ENCODE results near the gene PDZD11. TPM values are rescaled to one million over a fixed set of nuclear protein-coding genes. Genes with fewer than 3 reads are reported as not detected.

The PDZD11 gene
- total RNA-seq, 2 experiments from 2014 or later = 23.3 to 27.4 TPM

DNA sequence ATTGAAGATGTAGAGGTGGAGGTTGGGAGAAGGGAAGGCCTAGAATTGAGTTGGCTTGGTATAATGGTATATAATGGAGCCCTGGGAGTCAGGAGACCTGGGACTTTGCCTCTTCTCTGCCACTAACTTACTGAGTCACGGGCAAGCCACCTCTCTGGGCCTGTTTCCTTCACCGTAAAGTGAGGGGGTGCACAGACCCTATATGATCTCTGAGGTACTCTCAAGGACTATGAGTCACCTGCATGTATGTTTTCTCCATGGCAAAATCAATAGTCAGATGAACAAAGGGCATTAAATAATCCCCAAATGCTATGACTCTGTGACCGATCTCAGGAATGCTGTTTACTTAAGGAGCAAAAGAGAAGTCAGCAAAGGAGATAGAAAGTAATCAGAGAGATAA, 34.8 kb downstream of the PDZD11 start:
- Histone ChIP-seq H3K79me2 (ENCODE audit: insufficient read depth, low read depth, low read length) (no peaks in the 10 kb centered on the region), H3K4me3 (ENCODE audit: low read depth, low read length, poor library complexity, severe bottlenecking) (no peak overlapping the region), H3K27ac (ENCODE audit: low read depth, low read length, poor library complexity, severe bottlenecking) (no peak overlapping the region), H2AFZ (ENCODE audit: low read length) (no peak overlapping the region), H3K36me3 (ENCODE audit: insufficient read depth, low read length) (no peaks in the 10 kb centered on the region), H3K4me2 (ENCODE audit: low read length) (no peak overlapping the region), H3K4me1 (ENCODE audit: insufficient read depth, low read length, poor library complexity, severe bottlenecking) (no peaks in the 10 kb centered on the region), H3K9me3 (ENCODE audit: low read length) (no peaks in the 10 kb centered on the region), H3K9me2 (ENCODE audit: insufficient read depth, low read length) (no peaks in the 10 kb centered on the region), H4K20me1 (ENCODE audit: insufficient read depth, low read length) (no peaks in the 10 kb centered on the region)
- no peak for DNase-seq (ENCODE audit: low spot score)
- CTCF ChIA-PET (ENCODE audit: unreplicated experiment) = no interaction called here
- no TSS peak for BruUV-seq (replicated peaks)
- POLR2A ChIA-PET = no interaction called here
- intact Hi-C loops (cut with micrococcal nuclease; ENCODE audit: unreplicated experiment) = no loop called here
- no peak for TF ChIP-seq EZH2phosphoT487 (IDR thresholded peaks at IDR 0.05; ENCODE audit: borderline replicate concordance, low read depth, low read length)
- no peak for TF ChIP-seq CTCF (conservative IDR thresholded peaks at IDR 0.05; ENCODE audit: low read length)

DNA sequence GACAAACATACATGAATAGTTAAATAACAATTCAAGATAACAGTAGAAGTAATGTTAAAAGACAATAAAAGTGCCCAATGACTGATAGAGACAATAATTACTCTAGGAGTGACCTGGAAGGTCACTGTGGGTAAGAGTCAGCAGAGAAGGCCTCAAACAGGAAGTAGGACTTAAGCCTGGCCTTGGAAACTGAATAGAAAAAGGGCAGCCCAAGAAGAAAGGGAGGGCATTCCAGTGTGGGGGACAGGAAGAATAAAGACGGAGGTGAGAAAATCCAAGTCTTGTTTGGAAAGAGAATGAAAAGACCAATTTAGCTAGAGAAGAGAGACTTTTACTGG, 35.7 kb downstream of the PDZD11 start:
- ChIA-PET CTCF (ENCODE audit: unreplicated experiment) (no interaction called here), POLR2A (interaction anchor here (1.0 kb wide), 1 partner anchor 121 kb away, joined by 3 read pairs; the partner anchor contains the start of gene IGBP1)
- no peak overlapping the region for H3K4me3 ChIP-seq (ENCODE audit: low read depth, low read length, poor library complexity, severe bottlenecking)
- no peak overlapping the region for H3K27ac ChIP-seq (ENCODE audit: low read depth, low read length, poor library complexity, severe bottlenecking)
- no peak overlapping the region for H3K4me2 ChIP-seq (ENCODE audit: low read length)
- no peaks in the 10 kb centered on the region for H3K9me2 ChIP-seq (ENCODE audit: insufficient read depth, low read length)
- TF ChIP-seq CTCF (conservative IDR thresholded peaks at IDR 0.05; ENCODE audit: low read length) (no peak), EZH2phosphoT487 (IDR thresholded peaks at IDR 0.05; ENCODE audit: borderline replicate concordance, low read depth, low read length) (no peak)
- DNase-seq (ENCODE audit: low spot score) = no peak
- BruUV-seq (replicated peaks) = no TSS peak
- no peaks in the 10 kb centered on the region for H3K79me2 ChIP-seq (ENCODE audit: insufficient read depth, low read depth, low read length)
- H3K4me1 ChIP-seq (ENCODE audit: insufficient read depth, low read length, poor library complexity, severe bottlenecking) = no peaks in the 10 kb centered on the region
- H3K36me3 ChIP-seq (ENCODE audit: insufficient read depth, low read length) = no peaks in the 10 kb centered on the region
- no peak overlapping the region for H2AFZ ChIP-seq (ENCODE audit: low read length)
- intact Hi-C loops (cut with micrococcal nuclease; ENCODE audit: unreplicated experiment) = no loop called here
- H3K9me3 ChIP-seq (ENCODE audit: low read length) = no peaks in the 10 kb centered on the region
- no peaks in the 10 kb centered on the region for H4K20me1 ChIP-seq (ENCODE audit: insufficient read depth, low read length)

- intact Hi-C loops (cut with micrococcal nuclease; ENCODE audit: unreplicated experiment) = no loop called here
- Histone ChIP-seq H2AFZ (ENCODE audit: low read length) (no peak overlapping the region), H4K20me1 (ENCODE audit: insufficient read depth, low read length) (no peaks in the 10 kb centered on the region), H3K4me3 (ENCODE audit: low read depth, low read length, poor library complexity, severe bottlenecking) (no peak overlapping the region), H3K4me2 (ENCODE audit: low read length) (no peak overlapping the region), H3K36me3 (ENCODE audit: insufficient read depth, low read length) (no peaks in the 10 kb centered on the region), H3K4me1 (ENCODE audit: insufficient read depth, low read length, poor library complexity, severe bottlenecking) (no peaks in the 10 kb centered on the region), H3K79me2 (ENCODE audit: insufficient read depth, low read depth, low read length) (no peaks in the 10 kb centered on the region), H3K27ac (ENCODE audit: low read depth, low read length, poor library complexity, severe bottlenecking) (no peak overlapping the region), H3K9me2 (ENCODE audit: insufficient read depth, low read length) (no peaks in the 10 kb centered on the region), H3K9me3 (ENCODE audit: low read length) (no peaks in the 10 kb centered on the region)
- BruUV-seq (replicated peaks) = no TSS peak
- ChIA-PET CTCF (ENCODE audit: unreplicated experiment) (no interaction called here), POLR2A (interaction anchor here (1.0 kb wide), 1 partner anchor 121 kb away, joined by 3 read pairs; the partner anchor contains the start of gene IGBP1)
- DNase-seq (ENCODE audit: low spot score) = no peak
- TF ChIP-seq CTCF (conservative IDR thresholded peaks at IDR 0.05; ENCODE audit: low read length) (no peak), EZH2phosphoT487 (IDR thresholded peaks at IDR 0.05; ENCODE audit: borderline replicate concordance, low read depth, low read length) (no peak)
These were observed 36.2 kb downstream of the PDZD11 start for GRCh38 chrX:70253377-70254062.
